HG03520 (cell line): ENCODE data around the gene CFL1.
A peak's percentile ranks its signal among the peaks of the same experiment; 100 is the strongest.
"Not testable (repeated sequence)": the region's sequence is repeated elsewhere in the genome, so short reads cannot be mapped to it uniquely, and the experiment has no call there.

ENCODE experiments used
- ATAC-seq: cut with Tn5 transposase; IDR thresholded peaks from one replicate; pipeline ENCODE4 v1.9.1; 2021; ENCODE audit warnings: mild to moderate bottlenecking, moderate library complexity; ENCODE audit not compliant: unreplicated experiment

CFL1 gene

GRCh38 chr11:65844231-65844872 is 13.6 kb downstream of the CFL1 start:
- no peak for ATAC-seq

GRCh38 chr11:65843811-65844210 is 14.2 kb downstream of the CFL1 start:
- ATAC-seq, result no peak

- no peak for ATAC-seq
Measured at GRCh38 chr11:65842144-65842543, 15.8 kb downstream of the CFL1 start.

GRCh38 chr11:65834202-65834601 is 23.8 kb downstream of the CFL1 start:
- no peak for ATAC-seq

- ATAC-seq, result peak; percentile 85
Measured at GRCh38 chr11:65833297-65834030, 24.5 kb downstream of the CFL1 start, which contains the start of gene SNX32. Gene SNX32, plus strand, starts transcription at chr11:65833963. Its CDS starts 103 bp downstream, at chr11:65834066.

GRCh38 chr11:65832231-65832630 is 25.7 kb downstream of the CFL1 start:
- ATAC-seq, result not testable (repeated sequence)

GRCh38 chr11:65829459-65829858 is 28.5 kb downstream of the CFL1 start:
- ATAC-seq, result no peak

GRCh38 chr11:65826984-65827735 is 30.8 kb downstream of the CFL1 start:
- no peak for ATAC-seq

GRCh38 chr11:65822776-65823528 is 35.0 kb downstream of the CFL1 start:
- ATAC-seq, result no peak

- no peak for ATAC-seq
Measured at GRCh38 chr11:65821107-65821506, 36.9 kb downstream of the CFL1 start.

GRCh38 chr11:65817835-65818680 is 39.9 kb downstream of the CFL1 start:
- ATAC-seq, result peak; percentile 82

GRCh38 chr11:65817312-65817834 is 40.6 kb downstream of the CFL1 start:
- no peak for ATAC-seq

GRCh38 chr11:65816696-65817095 is 41.3 kb downstream of the CFL1 start:
- ATAC-seq, result no peak

- no peak for ATAC-seq
Measured at GRCh38 chr11:65814986-65815565, 42.9 kb downstream of the CFL1 start.

- ATAC-seq, result no peak
Measured at GRCh38 chr11:65814131-65814985, 43.6 kb downstream of the CFL1 start.

- no peak for ATAC-seq
Measured at GRCh38 chr11:65811764-65812475, 46.1 kb downstream of the CFL1 start.

GRCh38 chr11:65810046-65810868 is 47.7 kb downstream of the CFL1 start:
- no peak for ATAC-seq
